B cell (primary cell): ENCODE results near the gene GFAP. TPM values are rescaled to one million over a fixed set of nuclear protein-coding genes. Genes with fewer than 3 reads are reported as not detected.

Experiments used
- ATAC-seq: fragments of 200-7000 bp; cut with Tn5 transposase; one replicate; pipeline ENCODE4 v1.10.0; 2021; ENCODE audit warnings: low read depth, mild to moderate bottlenecking, moderate number of reproducible peaks, moderate library complexity
- CTCF ChIA-PET: fragments of 350-600 bp; sonication (Branson Sonifier 250); formaldehyde crosslinking; loops from one replicate; lab custom pipeline; 2021; ENCODE audit warnings: antibody characterized with exemption, inconsistent platforms; lab: Charles Lee
- POLR2A ChIA-PET: fragments of 350-600 bp; sonication (Branson Sonifier 250); formaldehyde crosslinking; loops from one replicate; lab custom pipeline; 2021; ENCODE audit warnings: antibody characterized with exemption; lab: Charles Lee
- DNase-seq: peaks from one replicate; pipeline ENCODE4 v3.0.0; 2013
- H2AFZ ChIP-seq: 2 replicates; pipeline ENCODE4 v1.6.1; 2012; ENCODE audit warnings: mild to moderate bottlenecking, low read depth, low read length; ENCODE audit not compliant: insufficient read depth, poor library complexity, severe bottlenecking
- H3K27ac ChIP-seq, 2 donors: 1 replicate in 1 of 2; 2 replicates in 1 of 2; pipeline ENCODE4 v1.5.1; 2012 to 2013; ENCODE audit warnings: low read length in 2 of 2, mild to moderate bottlenecking in 2 of 2, moderate library complexity in 1 of 2
- H3K27me3 ChIP-seq, 4 experiments: fragments of 200-600 bp in 1 of 4; sonication (generic) in 1 of 4; replicated peaks in 1 of 4; 1 replicate in 2 of 4; 2 replicates in 2 of 4; pipeline versions ENCODE4 v1.6.1 to v1.7.0; 2013 to 2016; ENCODE audit warnings: low read length in 3 of 4, mild to moderate bottlenecking in 2 of 4, mixed read lengths in 1 of 4, moderate library complexity in 1 of 4; ENCODE audit not compliant: insufficient read depth in 4 of 4, control insufficient read depth in 3 of 4; ENCODE audit errors: control extremely low read depth in 1 of 4
- H3K36me3 ChIP-seq, 2 experiments: replicated peaks in 1 of 2; 1 replicate in 1 of 2; 2 replicates in 1 of 2; pipeline versions ENCODE4 v1.6.1 to v1.7.1; 2013; ENCODE audit warnings: low read length in 1 of 2; ENCODE audit not compliant: insufficient read depth in 2 of 2, control insufficient read depth in 1 of 2; ENCODE audit errors: control extremely low read depth in 1 of 2, extremely low read depth in 1 of 2
- H3K4me1 ChIP-seq, 2 donors: fragments of 200-600 bp in 1 of 2; sonication (generic) in 1 of 2; 1 replicate in 1 of 2; 2 replicates in 1 of 2; pipeline versions ENCODE4 v1.5.1 to v1.6.1; 2013 to 2017; ENCODE audit warnings: low read length in 2 of 2; ENCODE audit not compliant: control insufficient read depth in 2 of 2, insufficient read depth in 2 of 2
- H3K4me2 ChIP-seq: replicated peaks from 2 replicates; pipeline ENCODE3; 2012; ENCODE audit warnings: mild to moderate bottlenecking, low read depth, low read length; ENCODE audit not compliant: poor library complexity, severe bottlenecking
- H3K4me3 ChIP-seq, 5 experiments: fragments of 200-600 bp in 1 of 5; sonication (generic) in 1 of 5; 1 replicate in 3 of 5; 2 replicates in 2 of 5; pipeline versions ENCODE4 v1.5.1 to v1.7.0; 2011 to 2016; ENCODE audit warnings: low read length in 4 of 5, mild to moderate bottlenecking in 4 of 5, low read depth in 2 of 5, control low read depth in 1 of 5, moderate library complexity in 1 of 5; ENCODE audit not compliant: insufficient read depth in 1 of 5; ENCODE audit errors: control extremely low read depth in 1 of 5, extremely low read depth in 1 of 5
- H3K79me2 ChIP-seq: fragments of 200-600 bp; sonication (generic); one replicate; pipeline ENCODE4 v1.6.0; 2016; ENCODE audit warnings: low read length; ENCODE audit not compliant: control insufficient read depth, insufficient read depth
- H3K9ac ChIP-seq: fragments of 200-600 bp; sonication (generic); 2 replicates; pipeline ENCODE4 v1.6.1; 2017; ENCODE audit warnings: mild to moderate bottlenecking, low read length, moderate library complexity
- H3K9me3 ChIP-seq, 3 donors: one replicate each; pipeline versions ENCODE4 v1.6.1 to v1.7.1; 2013; ENCODE audit warnings: low read length in 2 of 3; ENCODE audit not compliant: control insufficient read depth in 2 of 3, insufficient read depth in 1 of 3; ENCODE audit errors: control extremely low read depth in 1 of 3
- H4K20me1 ChIP-seq: 2 replicates; pipeline ENCODE4 v1.6.0; 2012; ENCODE audit warnings: mild to moderate bottlenecking, low read length; ENCODE audit not compliant: insufficient read depth, control insufficient read depth, poor library complexity, severe bottlenecking
- H3K27ac Mint-ChIP-seq: one replicate; pipeline ENCODE4 v1.8.0; 2021; ENCODE audit warnings: mixed read lengths
- H3K27me3 Mint-ChIP-seq: one replicate; pipeline ENCODE4 v1.8.0; 2021; ENCODE audit warnings: mixed read lengths
- H3K4me1 Mint-ChIP-seq: one replicate; pipeline ENCODE4 v1.8.0; 2021; ENCODE audit warnings: mixed read lengths
- H3K4me3 Mint-ChIP-seq: one replicate; pipeline ENCODE4 v1.8.0; 2021; ENCODE audit warnings: mixed read lengths
- H3K9me3 Mint-ChIP-seq: one replicate; pipeline ENCODE4 v1.8.0; 2022; ENCODE audit warnings: mixed read lengths; ENCODE audit not compliant: insufficient read depth
- CTCF ChIP-seq: fragments of 200-600 bp; IDR thresholded peaks from one replicate; pipeline ENCODE4 v1.8.0; 2022; ENCODE audit warnings: antibody characterized with exemption, mild to moderate bottlenecking
- EZH2 ChIP-seq: IDR thresholded peaks from 2 replicates; pipeline ENCODE4 v1.6.1; 2012; ENCODE audit warnings: borderline replicate concordance, low read depth, mild to moderate bottlenecking, moderate library complexity, low read length; ENCODE audit not compliant: insufficient read depth, poor library complexity, severe bottlenecking
- WGBS: methylation state at CpG from one replicate; pipeline ENCODE4 v1.1.5; 2013; ENCODE audit warnings: missing lambda C conversion rate; ENCODE audit not compliant: insufficient coverage; 5-methylcytosine and 5-hydroxymethylcytosine counted together
- intact Hi-C: fragments of 100-400 bp; cut with micrococcal nuclease; formaldehyde crosslinking; loops from one replicate; pipeline ENCODE4 v1.10.0; 2022
- polyA plus RNA-seq: library from polyadenylated mRNA; depleted of rRNA; stranded (reverse); fragments of >200 nt; gene quantifications from 2 replicates; pipeline ENCODE4 v1.2.3, GENCODE V29; 2012
- total RNA-seq, 2 donors: library from RNA; stranded (reverse); fragments of 120-200 nt in 1 of 2; gene quantifications; 1 replicate in 1 of 2; 2 replicates in 1 of 2; pipeline versions ENCODE4 v1.2.3 to v1.2.4, GENCODE V29; 2013 to 2022

The GFAP gene
- total and polyA plus RNA-seq, 2 donors (not counting 1 experiment from before 2014, with no cell fraction given): not detected

GRCh38 chr17:44899074-44899782 lies 16.1 kb downstream of the GFAP start, which contains the start of gene EFTUD2:
Gene EFTUD2, minus strand, starts transcription at chr17:44899445. Its CDS starts 4,924 bp downstream, at chr17:44894521.
- ChIA-PET POLR2A (interaction anchor here (0.5 to 2.1 kb wide), 6 partner anchors 162 to 681 kb away, joined by 3 to 9 read pairs (median 4); partner anchors contain the start of genes HEXIM1 and NMT1), CTCF (interaction anchor here (1.0 to 3.3 kb wide), 7 partner anchors 21 to 298 kb away, joined by 3 to 9 read pairs (median 4); no protein-coding TSS in a partner anchor)
- H3K4me1 ChIP-seq: peaks cover 13 to 23% of the 10 kb centered on the region in 2 donors
- Mint-ChIP-seq H3K27ac (peak within 1 kb of the TSS; percentile 100), H3K4me1 (peaks cover 29% of the 10 kb centered on the region), H3K9me3 (no peaks in the 10 kb centered on the region), H3K4me3 (peak within 1 kb of the TSS; percentile 98), H3K27me3 (no peaks in the 10 kb centered on the region)
- H3K79me2 ChIP-seq: peaks cover 50% of the 10 kb centered on the region
- intact Hi-C loops: loop anchor here (1.0 kb wide), 4 partner anchors 48 to 191 kb away; partner anchors contain the start of genes C1QL1, DBF4B, KIF18B and NMT1
- WGBS: under 1% methylated on average over 54 of the region's 54 CpGs
- no peaks in the 10 kb centered on the region for H3K9me3 ChIP-seq
- peaks cover 0 to 3% (median 0%) of the 10 kb centered on the region in 4 experiments for H3K27me3 ChIP-seq
- H4K20me1 ChIP-seq: peaks cover 15% of the 10 kb centered on the region
- H2AFZ ChIP-seq: peak within 1 kb of the TSS; percentile 83
- ATAC-seq: peak; percentile 90
- peak; percentile 98 for DNase-seq
- peak within 1 kb of the TSS; percentile 98 to 100 for H3K27ac ChIP-seq
- peak within 1 kb of the TSS; percentile 77 to 98 (median 88) for H3K4me3 ChIP-seq
- peaks cover 8 to 11% of the 10 kb centered on the region in 2 experiments for H3K36me3 ChIP-seq
- TF ChIP-seq CTCF (no peak), EZH2 (no peak)
- H3K4me2 ChIP-seq: peak within 1 kb of the TSS; percentile 83
- H3K9ac ChIP-seq: peak within 1 kb of the TSS; percentile 92

DNA sequence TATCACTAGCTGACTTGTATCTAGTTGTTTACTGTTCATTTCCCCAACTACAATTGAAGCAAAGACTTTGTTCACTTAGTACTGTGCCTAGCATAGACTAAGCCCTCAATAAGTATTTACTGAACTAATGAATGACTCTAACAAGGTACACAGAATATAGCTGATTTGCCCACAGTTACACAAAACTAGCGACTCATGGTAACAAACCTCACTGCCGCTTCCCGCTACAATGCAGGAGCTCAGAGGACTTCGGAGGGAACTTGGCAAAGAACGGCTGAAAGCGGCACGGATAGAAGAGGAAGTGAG lies 16.6 kb downstream of the GFAP start:
- ATAC-seq: no peak
- CTCF ChIA-PET: interaction anchor here (1.0 to 2.2 kb wide), 7 partner anchors 20 to 299 kb away, joined by 3 to 9 read pairs (median 4); no protein-coding TSS in a partner anchor
- WGBS: 2% methylated on average over 6 of the region's 7 CpGs
- H3K36me3 ChIP-seq: peaks cover 9 to 16% of the 10 kb centered on the region in 2 experiments
- H3K27me3 Mint-ChIP-seq: no peaks in the 10 kb centered on the region
- no peaks in the 10 kb centered on the region for H3K9me3 ChIP-seq
- intact Hi-C loops: loop anchor here (1.0 kb wide), 4 partner anchors 49 to 190 kb away; partner anchors contain the start of genes C1QL1, DBF4B, KIF18B and NMT1
- POLR2A ChIA-PET: interaction anchor here (0.7 to 2.1 kb wide), 4 partner anchors 162 to 331 kb away, joined by 3 to 9 read pairs (median 4); partner anchors contain the start of genes HEXIM1 and NMT1
- H3K27me3 ChIP-seq: peaks cover 0 to 3% (median 0%) of the 10 kb centered on the region in 4 experiments
- H4K20me1 ChIP-seq: peaks cover 16% of the 10 kb centered on the region
- H3K4me1 Mint-ChIP-seq: peaks cover 29% of the 10 kb centered on the region
- peak overlapping the region; percentile 92 for H3K9ac ChIP-seq
- no peaks in the 10 kb centered on the region for H3K9me3 Mint-ChIP-seq
- no peak for DNase-seq
- peaks cover 13 to 23% of the 10 kb centered on the region in 2 donors for H3K4me1 ChIP-seq
- H3K4me2 ChIP-seq: peak overlapping the region; percentile 83
- TF ChIP-seq EZH2 (no peak), CTCF (no peak)
- peak overlapping the region; percentile 77 to 98 (median 88) for H3K4me3 ChIP-seq
- peak overlapping the region; percentile 98 for H3K4me3 Mint-ChIP-seq
- peak overlapping the region; percentile 98 to 100 for H3K27ac ChIP-seq
- peaks cover 55% of the 10 kb centered on the region for H3K79me2 ChIP-seq
- H3K27ac Mint-ChIP-seq: peak overlapping the region; percentile 100
- H2AFZ ChIP-seq: peak overlapping the region; percentile 83
